Measurements from ENCODE around the gene RIMKLA.

Gene RIMKLA

GRCh38 chr1:42372796-42373195 lies 7.8 kb upstream of the RIMKLA start:
- no peak for DNase-seq

GRCh38 chr1:42379794-42380585 lies 602 bp upstream of the RIMKLA start:
- no peak for DNase-seq

- no peak for DNase-seq
These were observed 685 bp downstream of the RIMKLA start for GRCh38 chr1:42381280-42381673.

GRCh38 chr1:42385283-42385682 lies 4.7 kb downstream of the RIMKLA start:
- no peak for DNase-seq

DNA sequence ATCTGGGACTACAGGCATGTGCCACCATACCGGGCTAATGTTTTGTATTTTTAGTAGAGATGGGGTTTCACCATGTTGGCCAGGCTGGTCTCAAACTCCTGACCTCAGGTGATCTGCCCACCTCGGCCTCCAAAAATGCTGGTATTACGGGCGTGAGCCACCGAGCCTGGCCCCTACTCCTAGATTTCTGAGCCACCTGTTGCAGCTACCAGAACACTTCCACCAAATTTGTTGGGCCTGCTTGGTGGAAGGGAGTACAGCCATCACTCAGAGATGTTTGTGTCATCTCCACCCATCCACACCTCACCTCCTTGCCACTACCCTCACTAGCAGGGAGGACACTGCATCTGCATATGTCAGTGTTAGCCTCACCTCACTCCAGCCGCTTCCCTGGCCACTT lies 5.5 kb downstream of the RIMKLA start:
- no peak for DNase-seq

- DNase-seq = no peak
These were observed 11.7 kb downstream of the RIMKLA start for GRCh38 chr1:42392255-42392654.

- no peak for DNase-seq
These were observed 12.6 kb downstream of the RIMKLA start for GRCh38 chr1:42392967-42393848.

- DNase-seq = no peak
These were observed 18.9 kb downstream of the RIMKLA start for GRCh38 chr1:42399315-42400100.

- DNase-seq = no peak
These were observed 23.3 kb downstream of the RIMKLA start for GRCh38 chr1:42403880-42404400.

DNA sequence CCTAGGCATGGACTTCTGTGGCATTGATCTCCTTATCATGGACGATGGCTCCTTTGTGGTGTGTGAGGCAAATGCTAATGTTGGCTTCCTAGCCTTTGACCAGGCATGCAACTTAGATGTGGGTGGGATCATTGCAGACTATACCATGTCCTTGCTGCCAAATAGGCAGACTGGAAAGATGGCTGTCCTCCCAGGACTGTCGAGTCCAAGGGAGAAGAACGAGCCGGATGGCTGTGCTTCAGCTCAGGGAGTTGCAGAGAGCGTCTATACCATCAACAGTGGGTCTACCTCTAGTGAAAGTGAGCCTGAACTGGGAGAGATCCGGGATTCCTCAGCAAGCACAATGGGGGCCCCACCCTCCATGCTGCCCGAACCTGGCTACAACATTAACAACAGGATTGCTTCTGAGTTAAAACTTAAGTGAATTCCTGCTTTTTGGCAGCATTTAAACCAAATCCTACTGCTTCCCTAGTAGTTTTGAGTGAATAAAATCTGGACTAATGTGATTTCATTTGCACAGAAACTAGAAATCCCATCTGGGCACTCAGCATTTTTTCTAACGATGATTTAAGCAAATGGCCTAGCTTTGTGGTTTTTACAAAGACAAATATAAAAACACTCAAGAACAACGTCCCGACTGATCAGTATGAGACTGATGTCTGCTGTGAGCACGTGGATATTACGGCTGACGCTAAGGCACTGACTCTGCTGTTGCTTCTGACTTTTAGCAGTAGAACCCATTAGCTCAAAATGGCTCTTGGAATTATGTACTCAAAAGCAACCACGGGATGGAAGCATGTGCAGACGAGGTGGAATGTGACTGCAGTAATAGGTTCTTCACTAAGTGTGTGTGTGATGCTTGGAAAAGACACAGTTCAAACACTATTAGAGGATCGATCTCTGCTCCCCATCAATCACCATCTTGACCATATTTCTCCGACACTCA lies 34.2 kb downstream of the RIMKLA start:
- DNase-seq = no peak

- no peak for DNase-seq
These were observed 36.6 kb downstream of the RIMKLA start for GRCh38 chr1:42417166-42417565.

- DNase-seq = no peak
These were observed 37.9 kb downstream of the RIMKLA start for GRCh38 chr1:42418516-42418915.

DNA sequence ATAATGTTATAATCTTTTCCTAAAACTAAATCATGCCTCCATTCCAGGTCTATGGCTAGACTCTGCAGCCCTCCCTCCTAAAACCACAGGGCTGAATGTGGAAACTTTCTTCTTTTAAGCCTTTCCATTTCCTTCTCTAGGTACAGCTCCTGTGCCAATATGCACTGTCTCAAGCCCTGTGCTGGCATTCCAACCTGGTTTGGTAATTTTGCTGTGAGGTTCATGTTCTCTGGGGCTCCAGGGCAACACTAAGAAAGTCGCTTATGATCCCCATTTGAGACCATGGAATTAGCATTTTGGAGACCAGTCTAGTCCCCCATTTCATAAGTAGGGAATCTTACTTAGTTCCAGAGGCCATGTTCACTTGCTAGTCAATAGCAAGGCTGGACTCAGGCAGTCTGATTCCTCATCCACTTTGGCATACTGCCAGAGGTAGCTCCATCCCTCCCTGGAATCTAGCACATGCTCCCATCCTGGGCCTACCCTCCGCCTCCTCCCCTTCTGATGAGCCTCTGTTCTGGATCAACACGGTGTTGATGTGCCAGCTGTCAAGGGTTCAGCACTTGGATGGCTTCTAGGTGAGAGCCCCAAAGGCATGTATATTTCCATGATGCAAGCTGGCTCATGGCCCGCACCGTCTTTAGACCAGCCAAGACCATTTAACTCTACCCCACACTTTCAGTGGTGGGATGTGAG lies 38.7 kb downstream of the RIMKLA start:
- peak; percentile 72 for DNase-seq

DNA sequence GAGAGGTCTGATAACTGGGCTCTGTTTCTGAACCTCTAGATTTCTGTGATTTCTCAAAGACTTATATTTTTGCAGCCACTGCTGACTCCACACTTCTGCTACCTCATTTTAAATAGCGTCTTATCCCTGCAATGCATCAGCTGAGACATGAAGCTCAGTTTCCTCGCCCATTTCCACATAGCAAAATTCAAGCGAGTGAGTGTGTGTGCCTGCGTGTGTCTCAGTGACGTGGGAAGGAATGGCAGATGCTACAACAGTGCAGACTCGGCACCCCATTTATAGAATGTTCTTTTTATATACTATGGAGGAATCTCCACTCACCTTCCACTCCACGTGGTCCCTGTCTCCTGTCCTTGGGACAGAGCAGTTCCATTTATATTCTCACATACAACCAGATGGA lies 39.5 kb downstream of the RIMKLA start:
- no peak for DNase-seq

GRCh38 chr1:42420911-42421585 lies 40.5 kb downstream of the RIMKLA start:
- DNase-seq = peak; percentile 94

- DNase-seq = peak; percentile 81
These were observed 42.1 kb downstream of the RIMKLA start for GRCh38 chr1:42422737-42423136.

DNA sequence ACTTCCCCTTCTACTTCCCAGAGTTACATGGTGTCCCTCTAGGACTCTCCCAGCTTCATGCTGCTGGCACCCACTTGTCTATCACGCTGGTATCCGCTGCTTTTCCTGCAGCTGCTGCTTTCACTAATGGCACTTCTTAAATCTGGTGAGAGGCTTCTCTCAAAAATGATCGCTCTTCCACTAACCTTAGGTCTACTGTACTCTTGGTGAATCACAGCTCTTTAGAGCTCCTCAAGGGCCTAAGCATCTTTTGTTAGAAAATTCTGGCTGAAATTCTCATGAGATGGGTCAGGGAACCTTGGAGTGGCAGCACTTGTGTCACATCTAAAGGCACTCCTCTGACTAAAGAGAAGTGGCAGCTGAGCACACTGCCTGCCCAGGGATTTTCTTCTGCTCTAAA lies 43.1 kb downstream of the RIMKLA start:
- DNase-seq = no peak

DNA sequence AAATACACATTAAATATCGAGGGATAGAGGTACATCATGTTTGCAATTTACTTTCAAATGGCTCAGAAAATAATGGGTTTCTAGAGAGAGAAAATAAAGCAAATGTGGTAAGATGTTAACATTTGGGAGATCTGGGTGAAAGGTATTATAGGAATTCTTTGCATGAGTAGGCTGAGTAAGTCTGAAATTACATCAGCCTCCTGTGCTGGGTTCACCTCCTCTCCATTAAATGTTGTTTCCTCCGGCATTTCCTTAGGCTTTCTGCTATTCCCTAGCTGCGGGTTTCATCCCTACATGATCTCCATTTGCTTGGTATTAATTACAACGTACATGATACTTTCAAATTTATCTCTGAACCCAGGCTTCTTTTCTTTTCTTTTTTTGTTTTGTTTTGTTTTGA lies 43.6 kb downstream of the RIMKLA start:
- peak; percentile 4 for DNase-seq

DNA sequence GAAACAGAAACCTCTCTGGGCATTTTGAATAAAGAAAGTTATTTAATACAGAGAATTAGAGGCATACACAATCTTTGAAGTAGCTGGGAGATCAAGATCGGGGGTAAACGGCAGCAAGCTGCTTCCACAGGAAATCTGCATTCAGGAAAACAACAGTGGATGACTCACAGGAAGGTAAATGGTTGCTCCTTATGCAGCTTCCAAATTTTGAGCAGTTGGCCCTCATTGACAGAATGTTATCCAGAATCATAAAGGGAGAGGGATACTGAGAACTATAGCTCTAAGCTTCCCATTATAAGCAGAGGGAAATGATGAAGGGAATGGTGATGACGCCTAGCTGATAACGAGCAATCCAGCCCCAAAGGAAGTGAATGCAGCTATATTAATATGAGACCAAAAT lies 46.6 kb downstream of the RIMKLA start:
- DNase-seq = no peak

GRCh38 chr1:42429603-42430002 lies 49.0 kb downstream of the RIMKLA start:
- no peak for DNase-seq

Data from NCI-H2171 (cell line).